HG03135 (cell line): ENCODE results near the gene TDRD9.

Experiments
- ATAC-seq: cut with Tn5 transposase; IDR thresholded peaks from one replicate; pipeline ENCODE4 v1.9.1; 2021; ENCODE audit warnings: mild to moderate bottlenecking, moderate library complexity; ENCODE audit not compliant: unreplicated experiment

TDRD9 gene

DNA sequence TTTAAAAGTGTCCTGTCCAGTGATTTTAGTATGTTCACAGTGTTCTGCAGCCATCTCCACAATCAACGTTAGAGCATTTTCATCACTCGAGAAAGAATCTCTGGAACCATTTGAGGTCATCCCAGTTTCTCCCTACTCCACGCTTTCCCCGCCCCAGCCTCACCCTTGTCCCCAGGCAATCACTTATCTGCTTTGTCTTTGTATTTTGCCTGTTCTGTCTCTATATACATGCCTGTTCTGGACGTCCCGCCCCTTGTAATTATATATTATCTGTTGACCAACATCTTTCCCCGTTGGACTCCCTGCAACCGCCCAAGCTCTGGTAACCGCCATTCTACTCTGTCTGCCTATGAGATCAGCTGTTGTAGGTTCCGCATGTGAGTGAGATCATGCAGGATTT, 135.7 kb downstream of the TDRD9 start:
- ATAC-seq: no peak

DNA sequence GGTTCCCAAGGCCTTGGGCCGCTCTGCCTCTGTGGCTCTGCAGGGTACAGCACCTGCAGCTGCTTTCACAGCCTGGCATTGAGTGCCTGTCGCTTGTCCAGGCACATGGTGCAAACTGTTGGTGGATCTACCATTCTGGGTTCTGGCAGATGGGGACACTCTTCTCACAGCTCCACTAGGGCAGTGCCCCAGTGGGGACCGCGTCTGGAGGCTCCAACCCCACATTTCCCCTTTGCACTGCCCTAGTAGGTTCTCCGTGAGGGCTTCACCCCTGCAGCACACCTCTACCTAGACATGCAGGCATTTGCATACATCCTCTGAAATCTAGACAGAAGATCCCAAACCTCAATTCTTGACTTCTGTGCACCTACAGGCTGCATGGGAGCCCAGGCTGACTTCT, 138.0 kb downstream of the TDRD9 start:
- ATAC-seq: no peak

DNA sequence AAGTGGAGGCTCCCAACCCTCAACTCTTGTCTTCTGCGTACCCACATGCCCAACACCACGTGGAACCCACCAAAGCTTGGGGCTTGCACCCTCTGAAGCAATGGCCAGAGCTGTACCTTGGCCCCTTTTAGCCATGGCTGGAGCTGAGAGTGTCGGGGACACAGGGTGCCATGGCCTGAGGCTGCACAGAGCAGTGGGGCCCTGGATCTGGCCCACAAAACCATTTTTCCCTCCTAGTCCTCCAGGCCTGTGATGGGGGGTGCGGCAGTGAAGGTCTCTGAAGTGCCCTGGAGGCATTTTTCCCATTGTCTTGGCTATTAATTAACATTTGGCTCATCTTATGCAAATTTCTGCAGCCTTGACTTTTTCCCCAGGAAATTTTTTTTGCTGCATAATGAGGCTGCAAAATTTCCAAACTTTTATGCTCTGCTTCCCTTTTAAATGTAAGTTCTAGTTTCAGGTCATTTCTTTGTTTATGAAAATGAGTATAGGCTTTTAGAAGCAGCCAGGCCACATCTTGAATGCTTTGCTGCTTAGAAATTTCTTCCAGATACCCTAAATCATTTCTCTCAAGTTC, 138.6 kb downstream of the TDRD9 start:
- ATAC-seq: no peak

DNA sequence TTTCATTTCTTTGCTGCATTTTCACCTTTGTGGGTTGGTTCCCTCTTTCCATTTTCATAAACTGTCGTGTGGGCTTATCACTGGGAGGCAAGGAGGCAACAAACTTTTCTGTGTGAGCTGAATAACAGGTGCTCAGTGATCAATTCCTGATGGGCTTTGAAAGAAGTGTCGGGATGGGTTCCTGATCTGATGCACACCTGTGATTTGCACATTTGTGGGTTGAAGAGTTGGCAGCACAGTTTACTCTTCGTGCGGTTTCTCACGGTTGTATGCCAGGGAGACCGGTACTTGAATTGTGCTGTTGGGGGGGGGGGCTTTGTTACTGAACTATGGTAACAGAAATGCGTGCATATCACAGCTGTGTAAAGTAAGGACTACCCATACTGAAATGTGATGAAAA, 141.3 kb downstream of the TDRD9 start:
- no peak for ATAC-seq

DNA sequence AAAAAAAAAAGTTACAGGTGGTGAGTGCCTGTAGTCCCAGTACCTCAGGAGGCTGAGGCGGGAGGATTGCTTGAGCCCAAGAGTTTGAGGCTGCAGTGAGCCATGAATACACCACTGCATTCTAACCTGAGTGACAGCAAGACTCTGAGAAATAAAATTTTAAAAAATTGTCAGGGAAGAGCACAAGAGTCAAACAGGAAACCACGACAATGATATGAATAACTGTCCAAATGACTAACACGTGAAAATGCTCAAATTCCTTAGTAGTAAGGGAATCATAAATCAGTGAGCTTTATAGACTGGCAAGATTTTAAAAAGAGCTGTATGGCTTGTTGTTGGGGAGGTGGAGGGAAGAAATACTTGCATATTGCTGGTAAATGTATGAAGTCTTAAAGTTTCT, 144.3 kb downstream of the TDRD9 start:
- ATAC-seq: no peak

DNA sequence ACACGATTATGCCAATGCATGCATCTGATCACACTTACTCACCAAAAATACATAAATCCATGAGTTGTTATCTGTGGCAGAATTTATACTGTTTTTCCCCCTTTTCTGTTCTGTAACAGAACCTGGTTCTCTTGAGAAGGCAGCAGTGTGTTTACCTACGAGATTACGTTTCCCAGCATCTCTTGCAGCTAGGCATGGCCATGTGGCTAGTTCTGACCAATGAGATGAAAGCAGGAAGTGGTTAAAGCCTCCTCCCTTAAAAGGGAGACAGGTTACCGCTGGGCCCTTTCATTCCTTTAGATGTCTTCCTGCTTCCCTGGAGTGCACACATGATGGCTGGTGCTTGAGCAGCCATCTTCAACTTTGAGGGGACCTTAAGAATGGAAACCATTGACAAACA, 145.5 kb downstream of the TDRD9 start:
- no peak for ATAC-seq

DNA sequence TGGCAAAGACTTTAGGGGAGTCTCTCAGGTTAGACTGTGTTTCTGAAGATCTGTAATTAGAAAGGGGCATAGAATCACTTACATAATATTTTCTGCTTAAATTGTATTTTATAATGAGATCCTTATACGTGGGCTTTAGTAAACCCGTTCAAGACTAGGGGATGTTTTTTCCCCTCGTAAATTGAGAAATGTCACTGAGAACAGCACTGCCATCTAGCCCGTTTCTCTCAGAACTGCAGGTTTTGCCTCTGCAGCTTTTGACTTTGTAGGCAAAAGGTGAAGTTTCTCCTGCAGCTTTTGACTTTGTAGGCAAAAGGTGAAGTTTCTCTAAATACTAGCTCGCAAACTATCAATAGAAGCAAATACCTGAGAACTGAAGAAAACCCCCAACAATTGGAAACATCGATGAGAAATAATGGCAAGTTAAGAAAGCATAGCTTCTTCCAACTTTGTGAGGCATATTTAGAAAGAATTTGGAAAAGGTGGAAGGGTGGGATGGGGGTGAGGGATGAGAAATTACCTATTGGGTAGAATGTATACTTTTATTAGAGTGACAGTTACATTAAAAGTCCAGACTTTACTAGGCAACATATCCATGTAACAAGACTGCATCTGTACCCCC, 147.4 kb downstream of the TDRD9 start:
- ATAC-seq: no peak

DNA sequence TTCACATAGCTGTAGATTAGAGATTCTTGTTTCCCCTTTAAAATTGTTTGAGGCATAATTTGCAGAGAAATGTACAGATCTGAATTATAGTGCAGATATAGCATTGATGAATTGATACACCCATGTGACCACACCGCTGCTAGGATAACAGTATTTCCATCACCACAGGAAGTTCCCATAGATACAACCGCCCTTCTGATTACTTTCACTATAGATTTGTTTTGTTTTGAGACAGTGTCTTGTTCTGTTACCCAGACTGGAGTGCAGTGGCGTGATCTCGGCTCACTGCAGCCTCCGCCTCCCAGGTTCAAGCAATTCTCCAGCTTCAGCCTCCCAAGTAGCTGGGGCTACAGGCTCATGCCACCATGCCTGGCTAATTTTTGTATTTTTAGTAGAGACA, 148.5 kb downstream of the TDRD9 start:
- ATAC-seq: no peak

DNA sequence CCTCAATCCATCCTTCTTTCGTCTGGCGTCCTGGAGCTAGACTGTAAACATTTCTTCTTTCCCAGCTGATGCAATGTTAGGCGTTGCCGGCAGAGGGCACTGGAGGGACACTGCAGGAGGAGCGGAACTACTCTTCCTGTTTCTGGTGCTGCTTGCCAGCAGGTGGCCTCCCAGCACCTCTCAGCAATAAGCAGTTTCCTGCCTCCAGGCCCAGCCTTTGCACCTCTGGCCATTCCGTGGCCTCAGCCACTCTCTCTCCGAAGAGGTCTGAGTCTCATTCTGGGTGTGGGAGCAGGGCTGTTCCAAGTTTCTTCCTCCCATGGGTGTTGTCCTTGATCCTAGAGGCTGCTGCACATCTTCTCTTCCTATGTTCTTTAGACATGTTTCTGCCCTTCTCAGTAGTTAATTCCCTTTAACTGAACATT, 149.8 kb downstream of the TDRD9 start:
- peak; percentile 79 for ATAC-seq

DNA sequence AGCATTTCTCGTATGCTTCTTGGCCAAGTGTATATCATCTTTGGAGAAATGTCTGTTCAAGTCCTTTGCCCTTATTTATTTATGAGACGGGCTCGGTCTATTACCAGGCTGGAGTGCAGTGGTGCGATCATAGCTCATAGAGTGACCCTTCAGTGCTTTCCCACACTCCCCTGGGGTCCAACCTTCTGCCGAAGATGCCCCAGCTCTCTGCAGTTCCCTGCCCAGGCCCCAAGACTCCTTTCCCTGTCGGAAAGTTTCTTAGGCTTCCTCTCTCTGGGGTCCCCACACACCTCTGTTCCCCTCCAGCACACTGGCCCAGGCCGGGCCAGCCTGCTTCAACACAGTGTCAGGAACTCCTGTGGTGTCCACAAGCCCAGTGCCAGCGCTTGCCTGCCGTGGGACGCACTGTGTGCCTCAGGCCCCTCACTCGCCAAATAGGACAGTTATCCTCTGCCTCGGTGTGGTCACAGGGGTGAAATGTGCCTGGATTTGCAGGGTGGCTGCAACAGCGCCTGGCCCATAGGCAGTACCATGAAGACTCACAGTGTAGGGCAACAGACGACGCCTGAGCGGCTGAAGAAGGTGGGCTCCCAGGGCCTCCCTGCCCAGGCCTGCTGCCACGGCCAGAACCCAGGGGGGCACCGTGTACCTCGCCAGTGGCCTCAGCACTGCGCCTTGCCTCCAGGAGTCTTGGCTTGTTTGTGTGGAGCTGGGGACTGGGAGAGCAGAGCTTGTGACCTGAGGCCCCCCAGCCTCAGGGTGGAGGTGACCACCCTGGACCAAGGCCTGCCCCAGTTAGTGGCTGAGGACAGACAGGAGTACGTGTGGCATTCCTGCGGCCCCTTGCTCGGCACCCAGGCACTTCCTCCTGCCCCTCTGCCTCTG, 152.4 kb downstream of the TDRD9 start:
- ATAC-seq: no peak

DNA sequence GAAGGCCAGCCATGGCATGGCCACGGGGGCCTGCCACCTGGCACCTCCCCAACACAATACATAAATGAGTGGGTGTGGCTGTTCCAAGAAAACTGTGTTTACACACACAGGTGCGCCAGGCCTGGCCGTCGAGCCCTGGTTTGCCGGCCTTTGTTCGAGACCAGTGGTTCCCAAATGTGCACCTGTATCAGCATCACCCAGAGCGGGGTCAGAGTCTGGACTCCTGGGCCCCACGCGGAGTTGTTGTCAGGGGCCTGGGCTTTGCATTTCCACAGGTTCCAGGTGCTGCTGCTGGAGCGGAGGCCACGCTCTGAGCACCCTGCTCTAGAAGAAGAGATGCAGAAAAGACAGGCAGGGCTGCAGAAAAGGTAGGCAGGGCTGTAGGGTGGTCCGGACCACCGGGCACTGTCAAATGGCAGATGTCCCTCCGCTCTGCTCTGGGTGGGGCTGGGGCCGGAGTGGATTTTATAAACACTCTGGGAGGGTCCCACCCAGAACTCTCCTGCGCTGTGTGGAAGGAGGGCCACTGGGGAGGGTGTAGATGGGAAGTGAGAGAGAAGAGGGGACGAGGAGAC, 153.1 kb downstream of the TDRD9 start:
- no peak for ATAC-seq

DNA sequence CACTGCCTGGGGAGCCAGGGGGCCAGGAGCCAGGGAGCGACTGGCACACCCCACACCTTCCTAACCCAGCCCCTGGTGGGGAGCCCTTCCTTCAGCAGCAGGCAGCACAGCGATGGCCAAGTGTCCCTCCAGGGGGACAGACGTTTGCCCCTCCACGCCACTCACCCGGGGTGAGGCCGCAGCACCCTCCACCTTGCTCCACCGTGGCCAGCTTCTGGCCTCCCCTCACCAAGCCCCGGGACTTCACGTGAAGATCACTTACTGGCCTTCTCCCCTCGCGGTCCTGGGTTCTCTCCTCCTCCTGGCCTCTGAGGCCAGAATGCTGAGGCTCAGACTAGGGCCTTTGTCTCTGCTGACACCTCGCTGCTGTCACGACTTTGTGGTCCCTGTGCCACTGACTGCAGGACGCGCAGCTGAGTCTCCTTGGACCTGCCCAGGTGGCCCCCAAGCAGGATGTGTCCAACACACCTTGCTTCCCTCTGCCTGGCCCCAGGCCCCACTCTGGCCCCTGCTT, 153.8 kb downstream of the TDRD9 start:
- ATAC-seq: no peak

DNA sequence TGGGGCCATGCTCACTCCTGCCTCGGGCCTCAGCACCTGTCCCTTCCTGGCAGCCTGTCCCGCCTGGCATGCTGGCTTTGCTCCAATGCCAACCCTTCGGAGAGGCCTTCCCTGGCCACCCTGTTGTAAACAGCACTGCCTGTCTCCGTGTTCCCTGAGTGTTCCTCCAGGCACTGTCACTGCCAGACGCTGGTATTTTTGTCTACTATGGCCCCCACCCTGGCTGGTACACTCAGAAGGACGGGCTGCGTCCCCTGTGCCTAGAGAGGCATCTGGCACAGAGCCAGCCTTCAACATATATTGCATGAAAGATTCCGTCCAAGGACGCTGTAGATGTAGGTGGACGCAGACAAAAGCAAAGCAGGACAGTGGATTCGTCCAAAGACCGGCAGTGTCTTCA, 154.6 kb downstream of the TDRD9 start:
- ATAC-seq: no peak

DNA sequence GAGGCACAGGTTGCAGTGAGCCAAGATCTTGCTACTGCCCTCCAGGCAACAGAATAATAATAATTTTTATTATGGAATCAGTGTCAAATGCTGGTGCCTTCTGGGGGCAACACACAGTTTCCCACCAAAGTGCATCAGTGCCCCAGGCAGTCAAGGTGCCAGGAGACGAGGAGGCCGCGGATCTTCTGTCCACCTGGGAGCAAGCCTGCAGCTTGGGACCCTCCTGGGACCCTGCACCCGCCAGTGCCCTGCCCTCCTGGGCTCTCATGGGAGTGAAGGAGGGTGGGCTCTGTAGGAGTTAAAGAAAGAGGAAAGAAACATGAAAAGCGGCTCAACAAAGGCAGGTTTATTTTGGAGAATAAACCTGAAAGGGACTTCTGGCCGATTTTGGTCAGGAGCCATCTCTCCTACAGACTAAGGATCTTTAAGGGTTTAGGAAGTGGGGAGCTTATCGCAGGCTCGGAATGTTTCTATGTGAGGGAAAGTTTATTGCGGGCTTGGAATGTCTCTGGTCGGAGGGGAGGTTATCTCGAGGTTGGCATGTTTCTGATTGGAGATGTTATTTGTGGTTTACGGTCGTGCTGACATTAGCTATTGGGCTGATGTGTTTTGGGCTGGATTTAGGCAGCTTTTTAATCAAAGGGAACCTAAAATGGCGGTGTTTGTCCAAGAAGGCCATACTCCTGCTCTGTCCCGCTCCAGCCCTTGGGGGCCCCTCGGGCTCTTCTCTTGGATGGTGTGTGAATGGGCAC, 156.2 kb downstream of the TDRD9 start:
- no peak for ATAC-seq

DNA sequence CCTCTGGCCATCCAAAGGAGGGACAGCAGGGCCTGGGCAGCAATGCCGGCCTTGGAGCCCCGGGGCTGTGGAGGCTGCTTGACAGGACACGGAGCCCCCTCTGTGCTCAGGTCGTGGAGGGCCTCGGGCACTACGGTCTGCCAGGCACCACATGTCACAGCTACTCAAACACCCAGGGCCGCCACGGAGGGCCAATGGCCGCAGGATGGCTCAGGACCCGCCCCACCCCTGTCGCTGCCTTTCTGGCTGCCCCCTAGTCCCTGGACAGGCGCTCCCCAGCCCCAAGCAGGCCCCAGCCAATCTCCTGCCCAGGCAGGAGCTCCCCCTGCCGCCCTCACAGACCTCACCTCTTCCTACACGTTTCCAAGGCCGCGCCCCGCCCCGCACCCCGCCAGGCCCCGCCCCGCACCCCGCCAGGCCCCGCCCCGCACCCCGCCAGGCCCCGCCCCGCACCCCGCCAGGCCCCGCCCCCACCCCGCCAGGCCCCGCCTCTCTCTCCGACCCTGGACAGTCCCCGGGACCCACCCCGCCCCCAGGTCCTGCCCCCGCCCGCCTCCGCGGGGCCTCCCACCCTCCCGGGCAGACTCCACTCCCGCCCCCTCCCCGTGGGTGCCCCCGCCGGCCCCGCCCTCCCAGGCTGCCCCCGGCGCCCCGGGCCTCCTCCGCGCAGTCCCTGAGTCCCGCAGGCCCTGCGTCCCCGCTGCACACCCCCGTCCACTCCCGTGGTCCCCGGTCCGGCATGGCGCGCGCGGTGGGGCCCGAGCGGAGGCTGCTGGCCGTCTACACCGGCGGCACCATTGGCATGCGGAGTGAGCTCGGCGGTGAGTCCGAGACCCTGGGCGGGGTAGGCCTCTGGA, 157.0 kb downstream of the TDRD9 start, which contains the start of gene ASPG:
TSS of gene ASPG (plus strand) at position 669 of the 857 bp plus-strand sequence. CDS start at position 740, 71 bp downstream.
- ATAC-seq: no peak

DNA sequence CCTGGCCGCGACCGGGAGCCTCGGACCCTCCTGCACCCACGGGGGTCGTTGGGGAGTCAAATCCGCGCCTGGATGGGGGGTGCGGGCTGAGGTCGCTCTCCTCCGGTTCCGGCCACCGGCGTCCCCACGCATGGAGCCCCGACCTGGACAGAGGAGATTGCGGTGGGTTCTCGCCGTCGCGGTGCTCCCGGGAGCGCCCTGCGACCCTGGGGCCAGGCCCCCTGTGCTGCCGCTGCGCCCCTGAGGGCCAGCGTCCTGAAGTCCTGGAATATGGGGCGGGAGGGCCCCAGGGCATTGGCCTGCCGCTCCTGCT, 157.6 kb downstream of the TDRD9 start:
- ATAC-seq: no peak

DNA sequence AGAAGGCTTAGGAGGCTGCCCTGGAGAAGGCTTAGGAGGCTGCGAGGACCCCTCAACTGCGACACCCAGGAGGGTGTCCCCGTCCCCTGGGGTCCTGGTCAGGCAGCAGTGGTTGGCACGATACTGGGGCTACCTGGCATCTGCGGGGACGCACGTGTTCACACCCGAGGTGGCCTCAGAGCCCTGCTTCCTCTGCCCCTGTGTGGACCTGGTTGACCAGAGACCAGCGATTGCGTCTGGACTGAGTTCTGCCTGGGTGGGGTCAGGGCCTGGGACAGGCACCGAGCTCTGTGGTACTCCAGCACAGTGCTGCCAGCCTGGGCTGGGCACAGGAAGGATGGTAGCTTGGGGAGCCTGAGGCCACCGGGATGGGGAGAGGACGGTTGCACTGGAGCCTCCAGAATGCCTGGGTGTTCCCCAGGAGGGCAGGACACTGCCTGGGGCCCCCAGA, 158.0 kb downstream of the TDRD9 start:
- ATAC-seq: no peak

DNA sequence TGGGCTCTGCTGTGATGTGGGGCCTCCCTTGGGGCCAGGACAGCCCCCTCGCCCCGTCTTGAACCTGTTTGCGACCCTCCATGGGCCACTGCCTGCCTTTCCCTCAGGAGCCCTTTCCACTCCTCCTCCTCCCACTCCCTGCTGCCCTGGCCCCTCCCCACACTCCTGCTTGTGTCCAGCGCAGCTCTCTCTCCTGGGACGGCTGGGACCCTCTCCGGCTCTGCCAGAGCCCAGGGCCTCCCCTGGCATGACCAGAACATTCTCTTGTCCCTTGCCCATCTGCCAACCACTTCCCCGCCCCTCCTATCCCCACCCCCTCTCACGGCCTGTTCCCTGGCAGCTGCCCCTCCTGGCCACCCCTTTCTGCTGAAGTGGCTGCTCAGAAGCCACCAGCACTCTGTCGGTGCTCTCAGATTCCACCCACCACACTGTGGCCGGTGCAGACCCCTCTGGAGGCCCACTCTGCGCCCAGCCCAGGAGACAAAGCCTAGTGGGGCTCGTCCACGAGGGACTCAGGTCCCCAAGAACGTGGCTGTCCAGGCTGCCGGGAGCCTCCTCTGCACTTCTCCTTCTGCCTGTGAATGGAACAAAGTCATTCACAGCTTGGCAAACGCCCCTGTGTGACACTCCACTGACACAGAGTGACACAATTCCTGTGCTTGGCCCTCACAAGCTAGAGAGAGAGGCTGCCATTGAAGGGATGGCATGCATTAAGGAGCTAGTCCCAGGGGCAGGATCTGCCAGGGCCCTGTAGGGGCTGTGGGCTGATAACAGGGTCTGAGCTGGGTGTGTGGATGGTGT, 158.6 kb downstream of the TDRD9 start:
- ATAC-seq: no peak

DNA sequence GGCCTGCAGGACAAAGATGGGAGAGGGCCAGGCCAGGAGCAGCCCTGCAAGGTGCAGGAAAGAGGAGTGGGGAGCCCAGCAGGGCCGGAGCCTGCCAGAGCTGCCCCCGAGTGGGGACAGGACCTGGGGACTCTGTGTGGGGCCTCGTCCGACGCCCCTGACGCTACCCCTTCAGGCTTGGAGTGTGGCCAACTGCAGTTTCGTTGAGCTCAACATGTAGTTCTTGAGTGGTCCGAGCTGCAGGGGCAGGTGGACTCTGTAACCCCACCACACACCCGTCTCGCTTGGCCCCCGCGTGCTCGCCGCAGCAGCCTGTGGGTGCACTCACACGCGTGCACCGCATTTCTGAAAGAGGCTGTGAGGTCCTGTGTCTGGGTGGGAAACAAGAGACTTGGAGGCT, 159.2 kb downstream of the TDRD9 start:
- ATAC-seq: no peak
